ENCODE results near the gene LBH.
A peak's percentile ranks its signal among the peaks of the same experiment; 100 is the strongest.

The LBH gene

DNA sequence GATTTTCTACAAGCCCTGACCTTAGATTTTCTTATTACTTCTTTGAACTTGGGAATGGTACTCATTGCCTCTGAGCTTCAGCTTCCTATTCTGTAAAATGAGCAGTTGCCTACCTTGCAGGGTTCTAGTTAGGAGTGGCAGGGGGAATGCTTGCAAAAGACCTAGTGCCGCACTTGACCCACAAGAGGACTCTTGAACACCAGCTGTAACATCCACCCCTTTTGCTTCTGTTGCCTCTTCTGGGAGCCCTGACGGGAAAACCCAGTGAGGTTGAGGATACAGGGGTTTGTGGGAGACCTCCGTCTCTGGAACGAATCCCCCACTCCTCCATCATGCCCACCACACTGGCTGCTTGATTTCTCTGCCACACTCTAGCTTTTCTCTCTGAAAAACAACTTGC is 27.1 kb upstream of the LBH start:
- H3K4me3 ChIP-seq (ENCODE audit: low read length): no peak overlapping the region
- TF ChIP-seq, protein P1, sequence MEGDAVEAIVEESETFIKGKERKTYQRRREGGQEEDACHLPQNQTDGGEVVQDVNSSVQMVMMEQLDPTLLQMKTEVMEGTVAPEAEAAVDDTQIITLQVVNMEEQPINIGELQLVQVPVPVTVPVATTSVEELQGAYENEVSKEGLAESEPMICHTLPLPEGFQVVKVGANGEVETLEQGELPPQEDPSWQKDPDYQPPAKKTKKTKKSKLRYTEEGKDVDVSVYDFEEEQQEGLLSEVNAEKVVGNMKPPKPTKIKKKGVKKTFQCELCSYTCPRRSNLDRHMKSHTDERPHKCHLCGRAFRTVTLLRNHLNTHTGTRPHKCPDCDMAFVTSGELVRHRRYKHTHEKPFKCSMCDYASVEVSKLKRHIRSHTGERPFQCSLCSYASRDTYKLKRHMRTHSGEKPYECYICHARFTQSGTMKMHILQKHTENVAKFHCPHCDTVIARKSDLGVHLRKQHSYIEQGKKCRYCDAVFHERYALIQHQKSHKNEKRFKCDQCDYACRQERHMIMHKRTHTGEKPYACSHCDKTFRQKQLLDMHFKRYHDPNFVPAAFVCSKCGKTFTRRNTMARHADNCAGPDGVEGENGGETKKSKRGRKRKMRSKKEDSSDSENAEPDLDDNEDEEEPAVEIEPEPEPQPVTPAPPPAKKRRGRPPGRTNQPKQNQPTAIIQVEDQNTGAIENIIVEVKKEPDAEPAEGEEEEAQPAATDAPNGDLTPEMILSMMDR (conservative IDR thresholded peaks at IDR 0.05; ENCODE audit: low read depth, low read length): no peak
- DNase-seq (ENCODE audit: low read depth): no peak

GRCh38 chr2:30205456-30205855 is 25.9 kb upstream of the LBH start:
- TF ChIP-seq, protein P1 (conservative IDR thresholded peaks at IDR 0.05; ENCODE audit: low read depth, low read length): no peak
- no peak for DNase-seq (ENCODE audit: low read depth)
- no peak overlapping the region for H3K4me3 ChIP-seq (ENCODE audit: low read length)

DNA sequence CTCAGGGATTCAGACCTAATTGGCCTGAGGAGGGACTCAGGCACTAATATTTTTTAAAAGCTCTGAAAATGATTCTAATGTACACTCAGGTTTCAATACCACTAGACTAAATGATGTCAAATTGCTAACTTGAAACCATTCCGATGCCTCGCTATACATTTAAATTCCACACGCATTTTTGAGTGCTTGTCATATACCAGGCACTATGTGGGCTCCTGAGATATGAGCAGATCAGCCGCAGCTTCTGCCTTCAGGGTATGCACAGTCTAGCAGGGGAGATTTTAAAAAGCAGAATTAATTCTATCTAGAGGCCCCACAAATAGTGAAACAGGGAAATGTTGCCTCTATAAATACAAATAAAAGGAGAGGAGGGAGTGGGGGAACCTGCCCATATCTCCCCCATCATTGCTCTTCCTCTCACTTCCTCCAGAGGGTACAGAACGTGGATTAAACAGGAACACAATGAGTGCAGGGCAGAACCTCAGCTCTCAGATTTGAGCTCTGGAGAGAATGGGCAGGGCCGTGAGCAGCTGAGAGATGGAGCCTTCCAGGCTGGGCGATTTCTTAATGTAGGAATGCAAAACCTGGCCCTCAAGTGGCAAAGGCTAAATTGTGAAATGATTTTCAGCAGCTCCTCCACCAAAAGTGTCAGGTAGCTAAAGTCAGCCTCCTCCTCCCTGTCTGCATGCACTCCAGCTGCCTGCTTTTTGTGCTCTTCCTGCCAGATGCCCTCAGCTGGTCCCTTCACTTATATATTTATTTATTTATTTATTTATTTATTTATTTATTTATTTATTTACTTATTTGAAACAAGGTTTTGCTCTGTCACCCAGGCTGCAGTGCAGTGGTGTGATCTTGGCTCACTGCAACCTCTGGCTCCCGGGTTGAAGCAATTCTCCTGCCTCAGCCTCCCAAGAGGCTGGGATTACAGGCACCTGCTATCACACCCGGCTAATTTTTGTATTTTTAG is 24.6 kb upstream of the LBH start:
- no peak overlapping the region for H3K4me3 ChIP-seq (ENCODE audit: low read length)
- TF ChIP-seq, protein P1 (conservative IDR thresholded peaks at IDR 0.05; ENCODE audit: low read depth, low read length): no peak
- no peak for DNase-seq (ENCODE audit: low read depth)

- no peak overlapping the region for H3K4me3 ChIP-seq (ENCODE audit: low read length)
- no peak for DNase-seq (ENCODE audit: low read depth)
These were observed 22.9 kb upstream of the LBH start for GRCh38 chr2:30208453-30208852.

GRCh38 chr2:30209227-30209626 is 22.1 kb upstream of the LBH start:
- H3K4me3 ChIP-seq (ENCODE audit: low read length): no peak overlapping the region
- TF ChIP-seq, protein P1 (conservative IDR thresholded peaks at IDR 0.05; ENCODE audit: low read depth, low read length): no peak
- DNase-seq (ENCODE audit: low read depth): no peak

More at GRCh38 chr2:30208453-30208852, 22.9 kb upstream of the LBH start:
- TF ChIP-seq, protein P1 (conservative IDR thresholded peaks at IDR 0.05; ENCODE audit: low read depth, low read length): peak; percentile 96

DNA sequence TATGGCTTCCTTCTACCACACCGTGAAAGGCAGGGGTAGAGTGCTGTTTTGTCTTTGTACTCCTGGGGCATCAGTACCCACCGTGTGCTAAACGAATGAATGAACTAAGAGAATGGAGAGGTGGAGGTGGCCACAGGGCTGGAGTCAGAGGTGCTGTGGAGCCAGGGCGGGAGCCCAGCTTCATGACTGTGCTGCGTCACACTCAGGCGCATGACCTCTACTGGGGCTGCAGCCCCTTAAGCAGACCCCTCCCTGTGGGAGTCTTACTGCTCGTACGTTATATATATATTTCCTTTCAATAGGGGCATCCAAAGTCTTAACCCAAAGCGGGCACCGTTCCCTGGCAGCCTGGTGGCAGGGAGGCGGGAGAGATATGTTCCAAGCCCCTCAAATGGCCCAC is 18.0 kb upstream of the LBH start:
- DNase-seq (ENCODE audit: low read depth): no peak
- H3K4me3 ChIP-seq (ENCODE audit: low read length): no peak overlapping the region
- TF ChIP-seq, protein P1 (conservative IDR thresholded peaks at IDR 0.05; ENCODE audit: low read depth, low read length): no peak

Measured in retinal pigment epithelial cell (primary cell).